GM10847 (cell line): ENCODE data around the gene ATAD3C.

ENCODE experiments used
- POLR2A ChIP-seq: IDR thresholded peaks from 2 replicates; pipeline ENCODE4 v1.6.1; 2011; ENCODE audit not compliant: insufficient read length; ENCODE audit errors: extremely low read depth

Gene ATAD3C

GRCh38 chr1:1428174-1428573, 21.3 kb upstream of the ATAD3C start:
- no peak for TF ChIP-seq POLR2A

GRCh38 chr1:1429671-1430073, 19.8 kb upstream of the ATAD3C start:
- no peak for TF ChIP-seq POLR2A

- no peak for TF ChIP-seq POLR2A
Measured at GRCh38 chr1:1430114-1430982, 19.1 kb upstream of the ATAD3C start.

DNA sequence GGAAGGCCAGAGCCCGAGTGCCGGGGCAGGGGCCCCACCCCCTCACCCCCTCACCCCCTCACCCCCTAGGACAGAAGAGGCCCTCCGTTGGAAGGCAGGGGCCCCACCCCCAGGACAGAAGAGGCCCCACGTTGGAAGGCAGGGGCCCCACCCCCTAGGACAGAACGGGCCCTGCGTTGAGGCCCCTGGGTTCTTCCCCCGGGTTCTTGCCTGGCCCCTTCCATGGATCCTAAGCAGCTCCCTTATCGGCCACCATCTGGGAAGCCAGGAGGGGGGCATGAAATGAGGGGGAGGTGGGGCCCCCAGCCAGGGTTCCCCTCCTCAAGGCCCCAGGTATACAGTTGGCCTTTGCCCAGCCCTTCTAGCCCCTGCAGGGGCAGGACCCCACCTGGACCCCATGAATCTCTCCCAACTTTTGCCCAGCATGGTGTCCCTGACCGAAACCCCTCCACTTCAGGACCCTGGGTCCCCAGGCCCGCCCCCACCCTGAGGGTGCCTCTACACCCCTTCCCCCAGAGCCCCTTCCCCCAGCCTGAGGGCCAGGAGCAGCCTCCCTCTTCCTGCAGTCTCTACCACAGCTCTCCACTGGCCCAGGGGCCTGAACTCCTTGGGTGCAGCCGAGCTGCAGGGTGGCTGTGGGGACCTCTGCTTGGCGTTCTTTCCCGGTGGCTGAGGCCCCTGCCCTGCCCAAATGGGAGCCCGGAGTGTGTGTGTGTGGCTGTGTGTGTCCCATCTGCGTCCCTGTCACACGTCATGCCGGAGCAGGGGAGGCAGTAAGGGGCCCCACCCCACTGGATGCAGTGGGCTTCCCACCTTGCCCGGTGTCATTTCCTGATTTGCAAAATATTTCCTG, 18.3 kb upstream of the ATAD3C start:
- no peak for TF ChIP-seq POLR2A

DNA sequence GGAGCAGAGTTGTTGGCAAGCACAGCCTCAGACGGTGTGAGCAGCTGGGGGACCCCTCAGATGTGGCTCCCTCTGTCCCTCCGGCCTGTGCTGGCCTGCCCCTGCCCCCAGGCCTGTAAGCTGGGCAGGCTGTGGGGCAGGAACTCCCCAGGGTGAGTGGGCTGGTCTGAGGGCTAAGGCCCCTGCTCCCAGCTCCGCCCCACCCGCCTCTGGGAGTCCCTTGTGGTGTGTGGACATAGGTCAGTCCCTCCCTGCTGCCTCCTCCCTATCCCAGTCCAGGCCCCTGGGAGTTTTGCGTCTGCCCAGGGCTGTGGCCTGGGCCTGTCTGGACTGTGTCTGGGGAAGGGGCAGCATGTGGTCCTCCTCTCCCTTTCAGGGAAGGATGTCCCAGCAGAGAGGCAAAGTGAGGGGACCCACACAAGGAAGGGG, 17.6 kb upstream of the ATAD3C start:
- no peak for TF ChIP-seq POLR2A

- TF ChIP-seq POLR2A = no peak
Measured at GRCh38 chr1:1432274-1432950, 17.1 kb upstream of the ATAD3C start.

- no peak for TF ChIP-seq POLR2A
Measured at GRCh38 chr1:1432951-1433803, 16.3 kb upstream of the ATAD3C start.

- TF ChIP-seq POLR2A = no peak
Measured at GRCh38 chr1:1433804-1434130, 15.7 kb upstream of the ATAD3C start.

- no peak for TF ChIP-seq POLR2A
Measured at GRCh38 chr1:1434131-1434823, 15.2 kb upstream of the ATAD3C start.

- no peak for TF ChIP-seq POLR2A
Measured at GRCh38 chr1:1434824-1435105, 14.7 kb upstream of the ATAD3C start.

GRCh38 chr1:1435106-1435903, 14.2 kb upstream of the ATAD3C start, which contains the start of gene VWA1:
Gene VWA1, plus strand, starts transcription at chr1:1435690. Its CDS starts 59 bp downstream, at chr1:1435749.
- TF ChIP-seq POLR2A = no peak

DNA sequence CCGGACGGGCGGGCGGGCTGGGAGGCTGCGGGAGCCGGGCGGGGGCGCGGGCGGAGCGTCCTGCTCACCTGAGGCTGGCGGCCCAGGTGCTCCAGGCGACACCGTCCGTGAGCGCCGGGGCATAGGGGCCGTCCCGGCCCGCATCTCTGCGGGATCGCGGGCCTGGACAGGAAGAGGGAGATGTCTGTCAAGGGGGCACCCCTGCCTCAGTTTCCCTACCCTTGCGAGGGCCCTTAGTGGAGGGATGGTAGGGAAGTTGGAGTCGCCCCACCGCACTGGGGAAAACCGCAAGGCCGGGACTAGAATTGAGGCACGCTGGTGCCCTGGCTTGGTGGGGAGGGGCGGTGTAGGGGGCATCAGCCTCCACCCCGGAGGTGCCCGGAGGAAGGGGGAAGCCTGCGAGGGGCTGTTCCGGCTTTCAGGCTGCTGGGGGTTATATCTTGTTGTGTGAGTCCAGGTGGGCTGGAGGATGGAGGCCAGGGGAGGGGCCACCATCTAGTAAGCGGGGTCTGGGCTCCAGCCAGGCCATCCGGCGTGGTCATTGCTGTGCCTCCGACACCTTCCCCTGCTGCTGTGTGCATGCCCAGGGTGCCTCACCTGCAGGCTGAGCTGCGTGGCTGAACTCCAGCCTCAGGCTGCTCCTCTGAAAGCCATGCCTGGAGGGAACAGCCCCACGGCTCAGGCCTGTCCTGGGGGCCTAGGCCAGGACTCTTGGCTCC, 13.4 kb upstream of the ATAD3C start:
- no peak for TF ChIP-seq POLR2A

DNA sequence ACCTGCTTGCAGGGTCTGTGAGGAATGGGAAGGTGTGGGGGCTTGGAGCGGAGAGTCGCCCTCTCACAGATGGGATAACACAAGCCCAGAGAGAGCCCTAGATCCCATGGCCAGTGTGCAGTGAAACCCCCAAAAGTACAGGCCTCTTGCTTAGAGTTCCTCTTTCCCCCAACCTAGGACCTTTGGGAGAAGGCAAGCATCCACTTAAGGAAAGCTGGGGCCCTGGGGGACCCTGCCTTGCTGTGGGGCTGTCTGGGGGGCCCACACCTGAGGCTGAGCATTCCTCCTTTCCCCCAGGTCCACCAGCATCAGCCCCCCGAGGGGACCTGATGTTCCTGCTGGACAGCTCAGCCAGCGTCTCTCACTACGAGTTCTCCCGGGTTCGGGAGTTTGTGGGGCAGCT, 12.9 kb upstream of the ATAD3C start:
- no peak for TF ChIP-seq POLR2A
